Ishikawa (cell line): ENCODE results near the gene BCL2L11.

Experiments used
- CEBPB ChIP-seq: IDR thresholded peaks from 2 replicates; pipeline ENCODE4 v1.6.1; 2012
- CREB1 ChIP-seq: IDR thresholded peaks from 2 replicates; pipeline ENCODE4 v1.6.1; 2012; ENCODE audit warnings: low read depth
- EGR1 ChIP-seq: IDR thresholded peaks from 2 replicates; pipeline ENCODE4 v1.6.1; 2012
- EP300 ChIP-seq: IDR thresholded peaks from 2 replicates; pipeline ENCODE4 v1.6.1; 2012; ENCODE audit warnings: borderline replicate concordance
- FOXM1 ChIP-seq: IDR thresholded peaks from 2 replicates; pipeline ENCODE4 v1.6.1; 2012; ENCODE audit warnings: low read depth, borderline replicate concordance
- MAX ChIP-seq: IDR thresholded peaks from 2 replicates; pipeline ENCODE4 v1.6.1; 2012
- NFIC ChIP-seq: IDR thresholded peaks from 2 replicates; pipeline ENCODE4 v1.6.1; 2012
- RAD21 ChIP-seq: IDR thresholded peaks from 2 replicates; pipeline ENCODE4 v1.6.1; 2012; ENCODE audit warnings: low read depth
- REST ChIP-seq: IDR thresholded peaks from 2 replicates; pipeline ENCODE4 v1.6.1; 2012; ENCODE audit warnings: low read depth, mild to moderate bottlenecking
- TAF1 ChIP-seq: IDR thresholded peaks from 2 replicates; pipeline ENCODE4 v1.6.1; 2012; ENCODE audit warnings: low read depth, mild to moderate bottlenecking
- TCF12 ChIP-seq: IDR thresholded peaks from 2 replicates; pipeline ENCODE4 v1.6.1; 2012; ENCODE audit warnings: low read depth
- TEAD4 ChIP-seq: IDR thresholded peaks from 2 replicates; pipeline ENCODE4 v1.6.1; 2012
- USF1 ChIP-seq: IDR thresholded peaks from 2 replicates; pipeline ENCODE4 v1.6.1; 2012
- YY1 ChIP-seq: IDR thresholded peaks from 2 replicates; pipeline ENCODE4 v1.6.1; 2012; ENCODE audit warnings: low read depth
- ZBTB7A ChIP-seq: IDR thresholded peaks from 2 replicates; pipeline ENCODE4 v1.6.1; 2012; ENCODE audit warnings: low read depth

BCL2L11 gene

GRCh38 chr2:111123751-111124150 lies 3.0 kb downstream of the BCL2L11 start:
- TF ChIP-seq USF1 (no peak), CEBPB (no peak), NFIC (no peak), ZBTB7A (no peak), YY1 (no peak), TAF1 (no peak), RAD21 (no peak), TEAD4 (no peak), EP300 (no peak)

- TF ChIP-seq TCF12 (no peak), EP300 (no peak)
Observed at GRCh38 chr2:111126581-111126980, 5.9 kb downstream of the BCL2L11 start.

GRCh38 chr2:111127351-111127750 lies 6.6 kb downstream of the BCL2L11 start:
- TF ChIP-seq EP300, result no peak
- TF ChIP-seq CREB1, result no peak
- no peak for TF ChIP-seq EGR1
- TF ChIP-seq TEAD4, result no peak
- TF ChIP-seq MAX, result no peak
- no peak for TF ChIP-seq YY1
- TF ChIP-seq TCF12, result no peak
- TF ChIP-seq REST, result no peak
- no peak for TF ChIP-seq TAF1
- TF ChIP-seq USF1, result no peak
- TF ChIP-seq ZBTB7A, result no peak
- TF ChIP-seq NFIC, result no peak
- no peak for TF ChIP-seq FOXM1
- TF ChIP-seq CEBPB, result no peak
- TF ChIP-seq RAD21, result no peak

- TF ChIP-seq YY1 (no peak), REST (no peak), FOXM1 (no peak)
Observed at GRCh38 chr2:111128096-111128495, 7.4 kb downstream of the BCL2L11 start.

GRCh38 chr2:111133603-111134002 lies 12.9 kb downstream of the BCL2L11 start:
- TF ChIP-seq YY1 (no peak), ZBTB7A (no peak), TEAD4 (no peak), USF1 (no peak), CREB1 (no peak), EP300 (no peak), TAF1 (no peak), MAX (no peak), EGR1 (no peak), REST (no peak), FOXM1 (no peak), NFIC (no peak), TCF12 (no peak), CEBPB (no peak), RAD21 (no peak)
